CD4-positive, alpha-beta T cell treated with Interleukin-17A for 4 hours (primary cell): Measurements from ENCODE around the gene ANKRD27.
"Not testable (repeated sequence)": the region's sequence is repeated elsewhere in the genome, so short reads cannot be mapped to it uniquely, and the experiment has no call there.

Experiments used
- DNase-seq: peaks from one replicate; pipeline ENCODE4 v3.0.0-alpha.2; 2020; ENCODE audit warnings: mixed read lengths

The ANKRD27 gene

DNA sequence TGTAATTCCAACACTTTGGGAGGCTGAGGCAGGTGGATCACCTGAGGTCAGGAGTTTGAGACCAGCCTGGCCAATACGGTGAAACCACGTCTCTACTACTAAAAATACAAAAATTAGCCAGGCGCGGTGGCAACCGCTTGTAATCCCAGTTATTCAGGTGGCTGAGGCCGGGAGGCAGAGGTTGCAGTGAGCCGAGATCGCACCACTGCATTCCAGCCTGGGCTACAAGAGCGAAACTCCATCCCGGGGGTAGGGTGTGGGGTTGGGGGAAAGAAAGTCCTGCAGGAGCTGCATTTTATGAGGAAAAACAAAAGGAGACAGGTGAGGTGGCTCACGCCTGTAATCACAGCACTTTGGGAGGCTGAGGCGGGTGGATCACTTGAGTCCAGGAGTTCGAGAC lies 22.6 kb downstream of the ANKRD27 start:
- DNase-seq = not testable (repeated sequence)

DNA sequence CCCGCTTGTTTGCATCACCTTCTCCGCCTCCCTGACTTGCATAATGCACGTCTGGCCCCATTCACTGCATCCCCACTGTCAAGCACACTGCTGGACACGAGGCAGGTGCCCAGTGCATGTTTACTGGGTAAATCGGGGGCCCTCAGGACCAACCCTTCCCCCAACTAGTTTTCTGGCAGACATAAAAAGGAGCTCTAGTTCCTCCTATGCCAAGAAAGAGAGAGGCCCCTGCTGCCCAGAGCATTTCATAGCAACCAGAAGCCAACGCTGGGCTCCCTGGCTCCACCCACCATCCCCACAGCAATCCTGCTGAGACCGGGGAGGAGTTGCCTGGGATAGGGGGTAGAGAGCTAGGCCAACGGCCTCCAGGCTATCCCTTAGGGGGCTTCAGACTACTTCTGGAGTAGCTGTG lies 23.2 kb downstream of the ANKRD27 start:
- DNase-seq = no peak

GRCh38 chr19:32650671-32651070 lies 24.3 kb downstream of the ANKRD27 start:
- no peak for DNase-seq

DNA sequence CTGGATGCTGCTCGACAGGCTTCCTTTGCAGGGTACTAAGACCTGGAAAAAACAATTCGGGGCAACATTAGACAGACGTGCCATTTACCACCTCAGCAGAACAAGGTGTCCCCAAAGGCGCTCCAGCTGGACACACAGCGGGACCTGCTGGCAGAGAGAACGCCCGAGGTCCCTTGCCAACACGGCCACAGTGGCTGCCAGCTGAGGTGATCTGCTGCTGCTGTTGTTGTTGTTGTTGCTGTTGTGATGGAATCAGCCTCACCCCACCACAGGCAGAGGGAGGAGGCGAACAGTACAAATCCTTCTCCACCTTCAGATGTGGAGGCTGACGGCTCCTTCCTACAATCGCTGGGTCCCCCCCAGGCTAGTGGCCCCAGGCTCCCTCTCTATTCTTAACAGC lies 25.2 kb downstream of the ANKRD27 start:
- DNase-seq = no peak

- DNase-seq = no peak
Observed at GRCh38 chr19:32647361-32647760, 27.6 kb downstream of the ANKRD27 start.

DNA sequence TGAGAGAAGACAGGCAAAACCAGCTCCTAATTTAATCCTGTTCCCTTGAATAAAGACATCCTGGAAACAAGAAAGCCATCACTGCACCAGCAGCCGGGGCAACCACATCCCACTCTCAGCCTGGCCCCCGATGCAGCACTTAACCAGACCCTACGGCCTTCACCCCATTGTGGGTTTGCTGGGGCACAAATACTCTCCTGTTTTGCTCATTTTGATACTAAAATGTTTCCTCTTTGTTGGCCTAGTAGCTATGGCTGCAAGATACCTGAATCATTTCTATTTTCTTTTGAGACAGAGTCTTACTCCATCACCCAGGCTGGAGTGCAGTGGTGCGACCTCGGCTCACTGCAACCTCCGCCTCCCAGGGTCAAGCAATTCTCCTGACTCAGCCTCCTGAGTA lies 28.4 kb downstream of the ANKRD27 start:
- no peak for DNase-seq

GRCh38 chr19:32642771-32643170 lies 32.2 kb downstream of the ANKRD27 start:
- peak; percentile 74 for DNase-seq

GRCh38 chr19:32638625-32639024 lies 36.4 kb downstream of the ANKRD27 start:
- no peak for DNase-seq

DNA sequence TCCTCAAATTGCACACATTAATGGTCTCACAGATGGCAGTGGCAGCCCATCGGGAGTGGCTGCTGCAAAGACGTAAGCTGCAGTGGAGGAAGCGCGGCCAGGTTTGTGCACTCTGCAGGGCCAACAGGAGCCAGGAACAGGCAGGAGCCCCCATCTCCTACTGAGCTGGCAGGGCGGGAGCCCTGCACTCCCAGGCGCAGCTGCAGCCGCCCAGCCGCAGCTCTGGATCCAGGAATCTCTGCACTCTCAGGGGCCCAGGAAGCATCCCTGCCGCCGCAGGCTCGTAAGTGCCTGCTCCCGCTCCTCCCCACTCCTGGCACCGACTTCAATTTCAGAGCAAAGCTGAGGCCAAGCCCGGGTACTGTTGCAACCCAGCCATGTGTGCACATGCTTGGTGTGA lies 37.5 kb downstream of the ANKRD27 start:
- no peak for DNase-seq

- no peak for DNase-seq
Observed at GRCh38 chr19:32631381-32631780, 43.6 kb downstream of the ANKRD27 start.

GRCh38 chr19:32630338-32630737 lies 44.6 kb downstream of the ANKRD27 start:
- DNase-seq = no peak

DNA sequence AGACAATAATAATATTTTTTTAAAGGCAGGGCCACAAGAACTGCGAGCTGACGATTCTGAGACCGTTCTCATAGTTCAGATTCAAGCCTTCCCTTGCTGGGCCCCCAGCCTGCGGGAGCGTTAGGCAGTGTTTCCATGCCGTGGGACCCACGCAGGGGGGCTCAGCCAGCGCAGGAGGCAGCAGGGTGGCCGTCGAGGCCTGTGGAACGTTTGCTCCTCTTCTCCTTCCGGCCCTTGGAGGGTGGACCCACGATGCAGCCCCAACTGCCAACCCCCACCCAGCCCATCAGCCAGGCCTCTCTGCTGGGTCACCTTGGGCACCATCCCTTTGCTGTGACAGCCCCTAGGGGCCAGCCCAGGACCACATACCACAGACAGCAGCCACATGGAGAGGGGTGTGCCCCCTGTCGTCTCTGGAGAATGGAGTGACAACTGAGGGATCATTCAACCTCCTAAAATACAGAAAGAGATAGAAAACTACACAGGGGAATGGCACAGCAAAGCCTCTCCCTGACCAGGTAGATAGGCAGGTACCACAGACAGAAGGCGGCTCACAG lies 47.2 kb downstream of the ANKRD27 start:
- DNase-seq = no peak

- no peak for DNase-seq
Observed at GRCh38 chr19:32626969-32627368, 48.0 kb downstream of the ANKRD27 start.

- no peak for DNase-seq
Observed at GRCh38 chr19:32624410-32624809, 50.6 kb downstream of the ANKRD27 start.

GRCh38 chr19:32622002-32622401 lies 53.0 kb downstream of the ANKRD27 start:
- DNase-seq = no peak

GRCh38 chr19:32619051-32619685 lies 55.8 kb downstream of the ANKRD27 start:
- DNase-seq = no peak

- no peak for DNase-seq
Observed at GRCh38 chr19:32615569-32615968, 59.4 kb downstream of the ANKRD27 start.

DNA sequence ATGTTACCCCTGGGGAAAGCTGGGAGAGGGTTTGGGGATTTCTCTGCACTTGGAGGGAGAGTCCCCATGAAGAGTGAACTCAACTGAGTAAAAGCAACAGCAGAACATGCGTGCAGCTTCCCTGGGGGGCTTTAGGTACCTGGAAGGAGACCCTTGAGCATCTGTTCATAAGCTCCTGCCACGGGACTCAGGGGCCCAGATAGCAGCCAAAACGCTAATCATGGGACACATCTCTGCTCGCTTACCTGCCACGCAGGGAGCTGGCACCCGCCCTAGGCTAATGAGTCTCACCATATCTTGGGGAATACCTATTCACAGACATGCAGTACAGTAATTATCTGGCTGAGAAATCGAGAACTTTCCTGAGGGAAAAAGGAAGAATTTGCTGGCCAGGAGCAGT lies 60.1 kb downstream of the ANKRD27 start:
- no peak for DNase-seq

GRCh38 chr19:32613008-32613407 lies 62.0 kb downstream of the ANKRD27 start:
- no peak for DNase-seq

- DNase-seq = no peak
Observed at GRCh38 chr19:32611161-32611560, 63.8 kb downstream of the ANKRD27 start.

DNA sequence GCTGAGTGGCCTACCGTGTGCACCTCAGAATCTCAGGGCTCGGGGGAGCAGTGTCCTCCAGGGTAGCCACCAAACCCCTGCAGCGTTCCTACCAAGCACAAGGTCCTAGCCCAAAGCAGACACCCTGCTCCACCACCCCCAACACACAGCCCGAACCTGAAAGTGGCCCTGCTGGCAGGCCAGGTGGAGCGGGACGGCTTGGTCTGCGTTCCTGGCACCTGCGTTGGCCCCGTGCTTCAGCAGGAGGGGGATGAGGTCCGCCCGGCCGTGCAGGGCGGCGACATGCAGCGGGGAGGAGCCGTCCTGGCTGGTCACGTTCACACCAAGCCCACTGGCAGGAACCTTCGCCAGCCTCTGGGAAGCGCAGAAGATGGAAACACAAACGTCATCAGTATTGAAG lies 67.5 kb downstream of the ANKRD27 start:
- no peak for DNase-seq

- DNase-seq = no peak
Observed at GRCh38 chr19:32606289-32606688, 68.7 kb downstream of the ANKRD27 start.

DNA sequence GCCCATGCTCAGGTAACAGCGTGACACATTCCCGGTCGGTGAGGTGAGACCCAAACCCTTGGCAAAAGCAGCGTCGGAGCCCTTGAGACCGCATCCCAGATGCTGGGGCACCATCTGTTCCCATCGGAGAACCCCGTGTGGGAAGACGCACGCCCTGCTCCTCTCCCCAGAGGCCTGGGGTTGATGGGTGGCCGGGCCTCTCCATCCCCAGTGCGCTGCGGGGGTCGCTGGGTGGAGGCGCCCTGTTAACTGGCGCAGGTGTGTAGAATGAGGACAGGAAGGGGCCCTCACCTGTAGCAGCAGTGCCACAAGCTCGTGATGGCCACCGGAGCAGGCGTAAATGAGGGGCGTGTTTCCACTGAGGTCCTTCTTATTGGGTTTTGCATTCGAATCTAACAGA lies 69.4 kb downstream of the ANKRD27 start:
- DNase-seq = no peak

DNA sequence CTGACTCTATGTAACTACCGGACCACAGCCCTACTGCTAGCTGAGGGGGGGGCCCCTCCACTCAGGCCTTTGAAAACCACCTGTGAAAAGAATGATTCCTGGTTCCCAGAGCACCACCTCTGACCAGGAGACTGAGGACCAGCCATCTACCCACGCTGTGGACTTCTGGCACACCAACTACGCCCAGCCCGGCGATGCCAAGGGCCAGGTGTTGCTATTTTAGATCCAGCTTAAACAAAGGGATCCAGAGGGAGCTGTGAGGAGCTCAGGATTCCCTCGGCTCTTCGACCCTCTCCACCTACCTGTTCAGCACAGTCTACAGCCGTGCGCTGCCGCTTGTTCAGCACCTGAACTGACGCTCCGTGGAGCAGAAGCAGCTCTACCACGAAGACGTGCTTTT lies 71.0 kb downstream of the ANKRD27 start:
- no peak for DNase-seq

GRCh38 chr19:32599736-32600157 lies 75.2 kb downstream of the ANKRD27 start:
- DNase-seq = peak; percentile 73
